ENCODE data around the gene AXIN1.

The AXIN1 gene

DNA sequence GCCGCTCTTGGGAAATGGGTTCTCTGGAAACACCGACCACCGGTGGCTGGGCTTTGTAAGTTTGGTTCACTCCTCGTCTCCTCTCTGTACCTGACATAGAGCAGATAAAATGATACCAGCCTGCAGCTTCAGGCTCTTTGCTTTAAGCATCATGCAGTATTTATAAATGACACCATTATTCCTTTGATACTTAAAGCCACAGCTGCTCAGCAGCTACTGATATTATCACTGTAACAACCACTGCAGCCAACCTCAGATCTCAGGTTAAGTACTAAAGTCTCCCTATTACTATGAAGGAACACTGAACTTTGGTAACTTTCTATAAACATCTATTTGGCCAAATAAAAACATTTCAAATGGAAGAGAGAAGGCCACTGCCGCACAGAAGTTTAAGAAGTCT lies 34.9 kb downstream of the AXIN1 start:
- TF ChIP-seq, protein P1, sequence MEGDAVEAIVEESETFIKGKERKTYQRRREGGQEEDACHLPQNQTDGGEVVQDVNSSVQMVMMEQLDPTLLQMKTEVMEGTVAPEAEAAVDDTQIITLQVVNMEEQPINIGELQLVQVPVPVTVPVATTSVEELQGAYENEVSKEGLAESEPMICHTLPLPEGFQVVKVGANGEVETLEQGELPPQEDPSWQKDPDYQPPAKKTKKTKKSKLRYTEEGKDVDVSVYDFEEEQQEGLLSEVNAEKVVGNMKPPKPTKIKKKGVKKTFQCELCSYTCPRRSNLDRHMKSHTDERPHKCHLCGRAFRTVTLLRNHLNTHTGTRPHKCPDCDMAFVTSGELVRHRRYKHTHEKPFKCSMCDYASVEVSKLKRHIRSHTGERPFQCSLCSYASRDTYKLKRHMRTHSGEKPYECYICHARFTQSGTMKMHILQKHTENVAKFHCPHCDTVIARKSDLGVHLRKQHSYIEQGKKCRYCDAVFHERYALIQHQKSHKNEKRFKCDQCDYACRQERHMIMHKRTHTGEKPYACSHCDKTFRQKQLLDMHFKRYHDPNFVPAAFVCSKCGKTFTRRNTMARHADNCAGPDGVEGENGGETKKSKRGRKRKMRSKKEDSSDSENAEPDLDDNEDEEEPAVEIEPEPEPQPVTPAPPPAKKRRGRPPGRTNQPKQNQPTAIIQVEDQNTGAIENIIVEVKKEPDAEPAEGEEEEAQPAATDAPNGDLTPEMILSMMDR (IDR thresholded peaks at IDR 0.05; ENCODE audit: low read depth, low read length) = no peak
- H3K4me3 ChIP-seq (ENCODE audit: low read depth, low read length) = no peak overlapping the region

DNA sequence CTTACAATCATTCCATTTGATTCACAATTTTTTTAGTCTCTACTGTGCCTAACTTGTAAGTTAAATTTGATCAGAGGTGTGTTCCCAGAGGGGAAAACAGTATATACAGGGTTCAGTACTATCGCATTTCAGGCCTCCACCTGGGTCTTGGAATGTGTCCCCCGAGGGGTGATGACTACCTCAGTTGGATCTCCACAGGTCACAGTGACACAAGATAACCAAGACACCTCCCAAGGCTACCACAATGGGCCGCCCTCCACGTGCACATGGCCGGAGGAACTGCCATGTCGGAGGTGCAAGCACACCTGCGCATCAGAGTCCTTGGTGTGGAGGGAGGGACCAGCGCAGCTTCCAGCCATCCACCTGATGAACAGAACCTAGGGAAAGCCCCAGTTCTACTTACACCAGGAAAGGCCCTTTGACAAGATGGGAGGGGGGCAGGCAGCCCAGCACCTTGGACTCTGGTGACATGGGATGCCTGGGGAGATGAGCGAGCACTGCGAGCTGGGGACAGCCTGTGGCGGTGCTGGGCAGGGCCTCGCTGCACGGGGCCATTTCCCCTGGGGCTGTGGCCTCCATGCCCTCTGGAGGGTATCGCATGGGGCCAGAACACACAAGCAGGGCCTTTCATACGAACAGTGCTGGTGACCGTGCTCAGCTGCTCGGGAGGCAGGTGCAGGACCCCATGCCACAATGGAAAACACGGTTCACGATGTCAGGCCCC lies 35.6 kb downstream of the AXIN1 start:
- no peak overlapping the region for H3K4me3 ChIP-seq (ENCODE audit: low read depth, low read length)
- TF ChIP-seq, protein P1 (IDR thresholded peaks at IDR 0.05; ENCODE audit: low read depth, low read length) = no peak

DNA sequence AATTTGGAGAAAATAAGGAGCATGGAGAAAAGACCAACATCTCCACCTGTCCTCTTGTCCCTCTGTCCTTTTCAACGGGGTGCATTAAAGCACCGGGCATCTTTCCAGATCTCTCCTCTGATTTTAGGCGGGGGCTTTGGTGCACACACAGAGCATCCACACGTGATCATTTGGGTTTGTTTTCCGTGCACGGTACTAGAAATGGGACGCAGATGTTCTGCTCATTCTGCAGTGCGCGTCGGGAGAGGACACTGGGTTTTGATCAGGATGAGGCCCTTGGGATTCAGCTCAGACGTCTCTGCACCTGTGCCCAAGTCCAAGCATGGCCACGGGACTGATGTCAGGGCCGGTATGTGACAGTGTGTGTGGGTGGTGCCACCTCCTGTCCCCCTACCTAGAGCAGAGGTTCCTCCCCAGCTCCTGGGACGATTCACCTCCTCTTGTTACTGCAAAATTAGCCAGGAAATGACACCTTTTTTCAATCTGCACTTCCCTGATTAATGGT lies 37.7 kb downstream of the AXIN1 start:
- TF ChIP-seq, protein P1 (IDR thresholded peaks at IDR 0.05; ENCODE audit: low read depth, low read length) = no peak
- H3K4me3 ChIP-seq (ENCODE audit: low read depth, low read length) = no peak overlapping the region

DNA sequence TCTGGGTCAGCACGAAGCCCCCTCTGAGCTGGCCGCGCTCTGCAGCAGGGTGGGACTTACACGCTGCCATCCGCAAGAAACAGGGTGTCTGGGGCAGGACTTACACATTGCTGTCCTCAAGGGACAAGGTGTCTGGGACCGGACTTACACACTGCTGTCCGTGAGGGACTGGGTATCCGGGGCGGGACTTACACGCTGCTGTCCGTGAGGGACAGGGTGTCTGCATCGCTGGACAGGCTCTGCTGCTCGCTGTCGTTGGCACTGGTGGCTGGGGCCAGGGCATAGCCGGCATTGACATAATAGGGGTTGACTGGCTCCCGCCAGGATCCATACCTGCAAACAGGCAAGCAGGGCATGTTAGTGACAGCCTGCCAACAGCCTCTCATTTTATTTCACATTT lies 38.2 kb downstream of the AXIN1 start:
- TF ChIP-seq, protein P1 (IDR thresholded peaks at IDR 0.05; ENCODE audit: low read depth, low read length) = no peak

DNA sequence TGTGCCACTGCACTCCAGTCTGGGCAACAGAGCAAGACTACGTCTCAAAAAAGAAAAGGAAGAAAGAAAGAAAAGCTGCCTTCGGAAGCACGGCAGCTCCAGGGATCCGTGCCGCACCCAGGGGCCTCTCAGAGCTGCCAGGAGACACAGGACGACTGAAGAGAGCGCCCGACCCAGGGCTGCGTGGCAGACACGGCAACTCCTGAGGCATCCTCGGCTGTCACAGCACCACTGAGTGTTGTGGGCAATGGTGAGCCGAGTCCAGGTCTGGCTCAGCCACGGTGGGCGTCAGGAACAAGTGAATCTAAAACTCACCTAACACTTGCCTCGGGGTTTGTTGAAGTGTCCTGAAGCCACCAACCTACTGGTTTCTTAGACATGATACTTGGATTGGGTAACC lies 40.8 kb downstream of the AXIN1 start:
- TF ChIP-seq, protein P1 (IDR thresholded peaks at IDR 0.05; ENCODE audit: low read depth, low read length) = no peak
- H3K4me3 ChIP-seq (ENCODE audit: low read depth, low read length) = no peak overlapping the region

More for the DNA sequence above, 38.2 kb downstream of the AXIN1 start:
- no peak overlapping the region for H3K4me3 ChIP-seq (ENCODE audit: low read depth, low read length)

DNA sequence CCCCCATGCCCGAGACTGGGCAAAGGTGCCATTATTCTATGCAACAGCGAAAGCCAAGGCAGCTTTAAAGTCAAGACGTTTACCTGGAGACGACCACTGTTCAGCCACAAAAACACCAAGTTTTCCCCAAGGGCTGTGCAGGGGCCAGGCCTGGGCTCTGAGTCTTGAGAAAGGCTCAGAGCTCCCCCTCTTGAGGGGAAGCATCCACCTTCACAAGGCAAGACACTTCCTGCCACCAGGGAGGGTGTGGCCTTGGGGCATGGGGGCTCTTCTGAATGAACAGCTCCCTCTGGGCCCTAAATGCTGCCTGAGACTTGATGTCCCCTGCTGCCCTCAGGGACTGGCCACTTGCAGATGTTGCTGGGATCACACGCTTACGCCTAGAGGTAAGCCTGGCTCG lies 43.0 kb downstream of the AXIN1 start:
- H3K4me3 ChIP-seq (ENCODE audit: low read depth, low read length) = no peak overlapping the region
- TF ChIP-seq, protein P1 (IDR thresholded peaks at IDR 0.05; ENCODE audit: low read depth, low read length) = no peak

DNA sequence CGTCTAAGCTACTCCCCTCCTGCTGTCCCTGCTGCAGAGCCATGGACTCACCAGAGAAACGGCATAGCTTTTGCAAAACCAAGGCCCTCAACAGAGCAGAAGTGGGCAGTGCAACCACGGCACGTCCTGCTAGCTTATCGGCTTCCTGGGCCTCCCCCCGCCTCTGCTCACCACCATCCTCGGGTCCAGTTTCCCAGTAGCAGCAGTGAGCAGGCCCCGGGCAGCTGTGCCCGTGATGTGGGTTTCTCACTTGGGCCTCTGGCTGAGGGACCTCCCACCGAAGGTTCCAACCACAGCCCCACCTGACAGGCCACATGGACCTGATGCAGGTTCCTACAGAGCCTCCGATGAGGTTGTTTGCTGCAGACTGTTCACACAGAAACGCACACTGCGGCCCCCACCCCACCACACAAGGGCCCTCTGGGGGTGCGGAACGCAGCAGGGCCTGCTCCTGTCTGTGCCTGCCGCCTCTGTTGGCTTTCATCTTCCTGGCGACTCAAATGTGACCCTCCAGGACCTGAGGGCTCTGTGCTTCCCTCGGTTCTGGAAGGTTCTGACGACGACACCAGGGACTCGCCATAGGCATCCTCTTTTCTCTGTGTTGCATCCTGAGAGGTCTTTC lies 44.7 kb downstream of the AXIN1 start:
- TF ChIP-seq, protein P1 (IDR thresholded peaks at IDR 0.05; ENCODE audit: low read depth, low read length) = no peak

More for the DNA sequence above, 44.7 kb downstream of the AXIN1 start:
- no peak overlapping the region for H3K4me3 ChIP-seq (ENCODE audit: low read depth, low read length)
